ENCODE results near the gene DENND6A.
"Not testable (repeated sequence)": the region's sequence is repeated elsewhere in the genome, so short reads cannot be mapped to it uniquely, and the experiment has no call there.

The DENND6A gene

GRCh38 chr3:57634259-57634658, 58.6 kb downstream of the DENND6A start:
- not testable (repeated sequence) for DNase-seq (ENCODE audit: low read depth in 2 of 2)

GRCh38 chr3:57627976-57628375, 64.9 kb downstream of the DENND6A start:
- no peak for DNase-seq (ENCODE audit: low read depth in 2 of 2)

GRCh38 chr3:57624801-57625200, 68.1 kb downstream of the DENND6A start:
- DNase-seq (ENCODE audit: low read depth in 2 of 2), result no peak

- no peak for DNase-seq (ENCODE audit: low read depth in 2 of 2)
Observed at GRCh38 chr3:57622362-57622761, 70.5 kb downstream of the DENND6A start.

- no peak for DNase-seq (ENCODE audit: low read depth in 2 of 2)
Observed at GRCh38 chr3:57617739-57618138, 75.1 kb downstream of the DENND6A start.

- DNase-seq (ENCODE audit: low read depth in 2 of 2), result no peak
Observed at GRCh38 chr3:57616233-57616632, 76.6 kb downstream of the DENND6A start.

GRCh38 chr3:57611870-57612269, 81.0 kb downstream of the DENND6A start:
- not testable (repeated sequence) for DNase-seq (ENCODE audit: low read depth in 2 of 2)

GRCh38 chr3:57605683-57606082, 87.2 kb downstream of the DENND6A start:
- no peak for DNase-seq (ENCODE audit: low read depth in 2 of 2)

GRCh38 chr3:57604971-57605370, 87.9 kb downstream of the DENND6A start:
- no peak for DNase-seq (ENCODE audit: low read depth in 2 of 2)

- no peak for DNase-seq (ENCODE audit: low read depth in 2 of 2)
Observed at GRCh38 chr3:57600195-57600594, 92.7 kb downstream of the DENND6A start.

GRCh38 chr3:57598765-57599360, 94.0 kb downstream of the DENND6A start:
- no peak for DNase-seq (ENCODE audit: low read depth in 2 of 2)

- peak; percentile 100 for DNase-seq (ENCODE audit: low read depth in 2 of 2)
Observed at GRCh38 chr3:57597127-57597923, 95.6 kb downstream of the DENND6A start, which contains the start of gene ARF4. TSS of gene ARF4 (minus strand) at chr3:57597344. CDS start at chr3:57597140, 204 bp downstream.

- DNase-seq (ENCODE audit: low read depth in 2 of 2), result peak; percentile 41 to 52
Observed at GRCh38 chr3:57596495-57597126, 96.3 kb downstream of the DENND6A start.

- no peak for DNase-seq (ENCODE audit: low read depth in 2 of 2)
Observed at GRCh38 chr3:57594576-57594975, 98.3 kb downstream of the DENND6A start.

GRCh38 chr3:57594144-57594543, 98.7 kb downstream of the DENND6A start:
- DNase-seq (ENCODE audit: low read depth in 2 of 2), result no peak

- DNase-seq (ENCODE audit: low read depth in 2 of 2), result no peak
Observed at GRCh38 chr3:57592306-57592705, 100.6 kb downstream of the DENND6A start.

GRCh38 chr3:57587905-57588304, 105.0 kb downstream of the DENND6A start:
- no peak for DNase-seq (ENCODE audit: low read depth in 2 of 2)

GRCh38 chr3:57586778-57587177, 106.1 kb downstream of the DENND6A start:
- DNase-seq (ENCODE audit: low read depth in 2 of 2), result no peak

GRCh38 chr3:57583544-57583943, 109.3 kb downstream of the DENND6A start:
- no peak for DNase-seq (ENCODE audit: low read depth in 2 of 2)

GRCh38 chr3:57582474-57583168, 110.3 kb downstream of the DENND6A start:
- DNase-seq (ENCODE audit: low read depth in 2 of 2), result no peak

- DNase-seq (ENCODE audit: low read depth in 2 of 2), result no peak
Observed at GRCh38 chr3:57577801-57578200, 115.1 kb downstream of the DENND6A start.

GRCh38 chr3:57575966-57576626, 116.8 kb downstream of the DENND6A start:
- DNase-seq (ENCODE audit: low read depth in 2 of 2), result no peak

Data from stimulated activated CD8-positive, alpha-beta memory T cell treated with anti-CD3 and anti-CD28 coated beads, Interleukin-15, amount 100 ng/mL, for 48 hours (primary cell).